ENCODE results near the gene ACAD8.
"Not testable (repeated sequence)": the region's sequence is repeated elsewhere in the genome, so short reads cannot be mapped to it uniquely, and the experiment has no call there.

GRCh38 chr11:134255184-134255561, 1.8 kb downstream of the ACAD8 start:
- TF ChIP-seq POLR2A (IDR thresholded peaks at IDR 0.05; ENCODE audit: low read depth); POLR2AphosphoS5 (IDR thresholded peaks at IDR 0.05); EP300 (IDR thresholded peaks at IDR 0.05): not testable (repeated sequence)
- TF ChIP-seq, protein P1, sequence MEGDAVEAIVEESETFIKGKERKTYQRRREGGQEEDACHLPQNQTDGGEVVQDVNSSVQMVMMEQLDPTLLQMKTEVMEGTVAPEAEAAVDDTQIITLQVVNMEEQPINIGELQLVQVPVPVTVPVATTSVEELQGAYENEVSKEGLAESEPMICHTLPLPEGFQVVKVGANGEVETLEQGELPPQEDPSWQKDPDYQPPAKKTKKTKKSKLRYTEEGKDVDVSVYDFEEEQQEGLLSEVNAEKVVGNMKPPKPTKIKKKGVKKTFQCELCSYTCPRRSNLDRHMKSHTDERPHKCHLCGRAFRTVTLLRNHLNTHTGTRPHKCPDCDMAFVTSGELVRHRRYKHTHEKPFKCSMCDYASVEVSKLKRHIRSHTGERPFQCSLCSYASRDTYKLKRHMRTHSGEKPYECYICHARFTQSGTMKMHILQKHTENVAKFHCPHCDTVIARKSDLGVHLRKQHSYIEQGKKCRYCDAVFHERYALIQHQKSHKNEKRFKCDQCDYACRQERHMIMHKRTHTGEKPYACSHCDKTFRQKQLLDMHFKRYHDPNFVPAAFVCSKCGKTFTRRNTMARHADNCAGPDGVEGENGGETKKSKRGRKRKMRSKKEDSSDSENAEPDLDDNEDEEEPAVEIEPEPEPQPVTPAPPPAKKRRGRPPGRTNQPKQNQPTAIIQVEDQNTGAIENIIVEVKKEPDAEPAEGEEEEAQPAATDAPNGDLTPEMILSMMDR (IDR thresholded peaks at IDR 0.05): not testable (repeated sequence)
